ENCODE data around the gene NRL.

The NRL gene

GRCh38 chr14:24080888-24081738 is 33.6 kb downstream of the NRL start:
- Histone ChIP-seq H3K9ac (ENCODE audit: low read depth, low read length, poor library complexity) (peak overlapping the region; percentile 85), H2BK5ac (ENCODE audit: low read length) (no peak overlapping the region), H2BK120ac (ENCODE audit: low read depth, low read length) (peak overlapping the region; percentile 32), H3K4me3 (ENCODE audit: low read length in 2 of 2) (peak overlapping the region; percentile 39 to 84), H3K18ac (ENCODE audit: low read length) (peak overlapping the region; percentile 83), H3K14ac (ENCODE audit: low read length) (no peak overlapping the region), H2AK5ac (ENCODE audit: low read depth, low read length) (no peak overlapping the region), H3K4me2 (ENCODE audit: insufficient read depth, low read length, poor library complexity, severe bottlenecking) (peak overlapping the region; percentile 92), H3K4me1 (ENCODE audit: control insufficient read depth in 2 of 2, insufficient read depth in 1 of 2, low read depth in 1 of 2, low read length in 2 of 2) (peaks cover 22 to 33% of the 10 kb centered on the region in 2 donors), H4K8ac (ENCODE audit: low read depth, low read length) (no peak overlapping the region), H3K27ac (replicated peaks; ENCODE audit: low read length) (no peak overlapping the region), H3K9me3 (replicated peaks in 1 of 2; ENCODE audit: control insufficient read depth in 2 of 2, insufficient read depth in 1 of 2, low read depth in 1 of 2, low read length in 2 of 2) (peaks cover 0 to 5% of the 10 kb centered on the region in 2 donors), H4K91ac (ENCODE audit: low read depth, low read length, poor library complexity) (no peak overlapping the region), H2AFZ (ENCODE audit: low read length) (peak overlapping the region; percentile 96), H3K36me3 (replicated peaks in 1 of 2; ENCODE audit: control insufficient read depth in 2 of 2, insufficient read depth in 2 of 2, low read length in 2 of 2) (no peaks in the 10 kb centered on the region), H3K4ac (ENCODE audit: low read length) (no peak overlapping the region), H3K27me3 (ENCODE audit: control insufficient read depth in 3 of 3, insufficient read depth in 3 of 3, low read depth in 1 of 3, low read length in 3 of 3) (peaks cover 0 to 91% (median 21%) of the 10 kb centered on the region in 3 experiments), H3K23ac (ENCODE audit: low read depth, low read length, poor library complexity) (peak overlapping the region; percentile 62), H2BK12ac (ENCODE audit: low read length) (peak overlapping the region; percentile 64), H2BK15ac (ENCODE audit: low read length) (peak overlapping the region; percentile 51), H3K79me1 (ENCODE audit: low read depth, low read length) (no peaks in the 10 kb centered on the region)
- no peak for DNase-seq (ENCODE audit: low spot score)
- WGBS, 2 donors (ENCODE audit: extremely low coverage in 2 of 2, insufficient read length in 2 of 2, insufficient replicate concordance in 1 of 2) = no CpG with 5 or more reads among the region's 74 CpGs

- Histone ChIP-seq H3K79me1 (ENCODE audit: low read depth, low read length) (no peaks in the 10 kb centered on the region), H3K4me2 (ENCODE audit: insufficient read depth, low read length, poor library complexity, severe bottlenecking) (no peak overlapping the region), H3K27ac (replicated peaks; ENCODE audit: low read length) (peak overlapping the region; percentile 10), H2BK12ac (ENCODE audit: low read length) (no peak overlapping the region), H2BK15ac (ENCODE audit: low read length) (no peak overlapping the region), H4K8ac (ENCODE audit: low read depth, low read length) (no peak overlapping the region), H2BK5ac (ENCODE audit: low read length) (no peak overlapping the region), H3K4ac (ENCODE audit: low read length) (no peak overlapping the region), H3K27me3 (ENCODE audit: control insufficient read depth in 3 of 3, insufficient read depth in 3 of 3, low read depth in 1 of 3, low read length in 3 of 3) (peaks cover 0 to 88% (median 21%) of the 10 kb centered on the region in 3 experiments), H3K14ac (ENCODE audit: low read length) (peak overlapping the region; percentile 28), H3K18ac (ENCODE audit: low read length) (peak overlapping the region; percentile 13), H3K4me3 (ENCODE audit: low read length in 2 of 2) (no peak overlapping the region), H2BK120ac (ENCODE audit: low read depth, low read length) (no peak overlapping the region), H2AK5ac (ENCODE audit: low read depth, low read length) (no peak overlapping the region), H3K23ac (ENCODE audit: low read depth, low read length, poor library complexity) (no peak overlapping the region), H2AFZ (ENCODE audit: low read length) (no peak overlapping the region), H4K91ac (ENCODE audit: low read depth, low read length, poor library complexity) (no peak overlapping the region), H3K4me1 (ENCODE audit: control insufficient read depth in 2 of 2, insufficient read depth in 1 of 2, low read depth in 1 of 2, low read length in 2 of 2) (peaks cover 22 to 33% of the 10 kb centered on the region in 2 donors), H3K9ac (ENCODE audit: low read depth, low read length, poor library complexity) (no peak overlapping the region), H3K9me3 (replicated peaks in 1 of 2; ENCODE audit: control insufficient read depth in 2 of 2, insufficient read depth in 1 of 2, low read depth in 1 of 2, low read length in 2 of 2) (peaks cover 0 to 5% of the 10 kb centered on the region in 2 donors), H3K36me3 (replicated peaks in 1 of 2; ENCODE audit: control insufficient read depth in 2 of 2, insufficient read depth in 2 of 2, low read length in 2 of 2) (no peaks in the 10 kb centered on the region)
- DNase-seq (ENCODE audit: low spot score) = no peak
- no CpG with 5 or more reads among the region's 6 CpGs for WGBS, 2 donors (ENCODE audit: extremely low coverage in 2 of 2, insufficient read length in 2 of 2, insufficient replicate concordance in 1 of 2)
These were observed 34.6 kb downstream of the NRL start for GRCh38 chr14:24080142-24080530.

GRCh38 chr14:24079491-24080141 is 35.1 kb downstream of the NRL start:
- H3K9ac ChIP-seq (ENCODE audit: low read depth, low read length, poor library complexity) = no peak overlapping the region
- no peak overlapping the region for H3K18ac ChIP-seq (ENCODE audit: low read length)
- no peak overlapping the region for H3K4me3 ChIP-seq (ENCODE audit: low read length in 2 of 2)
- peak; percentile 60 for DNase-seq (ENCODE audit: low spot score)
- H3K27me3 ChIP-seq (ENCODE audit: control insufficient read depth in 3 of 3, insufficient read depth in 3 of 3, low read depth in 1 of 3, low read length in 3 of 3) = peaks cover 0 to 84% (median 21%) of the 10 kb centered on the region in 3 experiments
- H2BK120ac ChIP-seq (ENCODE audit: low read depth, low read length) = no peak overlapping the region
- no peak overlapping the region for H2BK15ac ChIP-seq (ENCODE audit: low read length)
- H2BK12ac ChIP-seq (ENCODE audit: low read length) = no peak overlapping the region
- no peak overlapping the region for H3K23ac ChIP-seq (ENCODE audit: low read depth, low read length, poor library complexity)
- H3K9me3 ChIP-seq (replicated peaks in 1 of 2; ENCODE audit: control insufficient read depth in 2 of 2, insufficient read depth in 1 of 2, low read depth in 1 of 2, low read length in 2 of 2) = peaks cover 0 to 5% of the 10 kb centered on the region in 2 donors
- H2BK5ac ChIP-seq (ENCODE audit: low read length) = no peak overlapping the region
- H3K4me2 ChIP-seq (ENCODE audit: insufficient read depth, low read length, poor library complexity, severe bottlenecking) = peak overlapping the region; percentile 19
- no peak overlapping the region for H3K14ac ChIP-seq (ENCODE audit: low read length)
- peak overlapping the region; percentile 75 for H2AFZ ChIP-seq (ENCODE audit: low read length)
- no CpG with 5 or more reads among the region's 9 CpGs for WGBS, 2 donors (ENCODE audit: extremely low coverage in 2 of 2, insufficient read length in 2 of 2, insufficient replicate concordance in 1 of 2)
- no peak overlapping the region for H4K8ac ChIP-seq (ENCODE audit: low read depth, low read length)
- H3K4me1 ChIP-seq (ENCODE audit: control insufficient read depth in 2 of 2, insufficient read depth in 1 of 2, low read depth in 1 of 2, low read length in 2 of 2) = peaks cover 22 to 33% of the 10 kb centered on the region in 2 donors
- no peak overlapping the region for H3K27ac ChIP-seq (replicated peaks; ENCODE audit: low read length)
- no peak overlapping the region for H2AK5ac ChIP-seq (ENCODE audit: low read depth, low read length)
- no peaks in the 10 kb centered on the region for H3K36me3 ChIP-seq (replicated peaks in 1 of 2; ENCODE audit: control insufficient read depth in 2 of 2, insufficient read depth in 2 of 2, low read length in 2 of 2)
- no peak overlapping the region for H4K91ac ChIP-seq (ENCODE audit: low read depth, low read length, poor library complexity)
- no peaks in the 10 kb centered on the region for H3K79me1 ChIP-seq (ENCODE audit: low read depth, low read length)
- no peak overlapping the region for H3K4ac ChIP-seq (ENCODE audit: low read length)

GRCh38 chr14:24078146-24078545 is 36.6 kb downstream of the NRL start:
- H3K4ac ChIP-seq (ENCODE audit: low read length) = no peak overlapping the region
- H2BK120ac ChIP-seq (ENCODE audit: low read depth, low read length) = no peak overlapping the region
- H3K36me3 ChIP-seq (replicated peaks in 1 of 2; ENCODE audit: control insufficient read depth in 2 of 2, insufficient read depth in 2 of 2, low read length in 2 of 2) = no peaks in the 10 kb centered on the region
- WGBS, 2 donors (ENCODE audit: extremely low coverage in 2 of 2, insufficient read length in 2 of 2, insufficient replicate concordance in 1 of 2) = no CpG with 5 or more reads among the region's 3 CpGs
- H3K27me3 ChIP-seq (ENCODE audit: control insufficient read depth in 3 of 3, insufficient read depth in 3 of 3, low read depth in 1 of 3, low read length in 3 of 3) = peaks cover 0 to 75% (median 19%) of the 10 kb centered on the region in 3 experiments
- H2BK12ac ChIP-seq (ENCODE audit: low read length) = no peak overlapping the region
- DNase-seq (ENCODE audit: low spot score) = no peak
- no peaks in the 10 kb centered on the region for H3K79me1 ChIP-seq (ENCODE audit: low read depth, low read length)
- no peak overlapping the region for H3K4me3 ChIP-seq (ENCODE audit: low read length in 2 of 2)
- peaks cover 0 to 5% of the 10 kb centered on the region in 2 donors for H3K9me3 ChIP-seq (replicated peaks in 1 of 2; ENCODE audit: control insufficient read depth in 2 of 2, insufficient read depth in 1 of 2, low read depth in 1 of 2, low read length in 2 of 2)
- H2AFZ ChIP-seq (ENCODE audit: low read length) = no peak overlapping the region
- H4K8ac ChIP-seq (ENCODE audit: low read depth, low read length) = no peak overlapping the region
- peaks cover 22 to 33% of the 10 kb centered on the region in 2 donors for H3K4me1 ChIP-seq (ENCODE audit: control insufficient read depth in 2 of 2, insufficient read depth in 1 of 2, low read depth in 1 of 2, low read length in 2 of 2)
- no peak overlapping the region for H3K23ac ChIP-seq (ENCODE audit: low read depth, low read length, poor library complexity)
- no peak overlapping the region for H4K91ac ChIP-seq (ENCODE audit: low read depth, low read length, poor library complexity)
- no peak overlapping the region for H2BK5ac ChIP-seq (ENCODE audit: low read length)
- no peak overlapping the region for H3K4me2 ChIP-seq (ENCODE audit: insufficient read depth, low read length, poor library complexity, severe bottlenecking)
- no peak overlapping the region for H2AK5ac ChIP-seq (ENCODE audit: low read depth, low read length)
- H3K18ac ChIP-seq (ENCODE audit: low read length) = no peak overlapping the region
- no peak overlapping the region for H3K27ac ChIP-seq (replicated peaks; ENCODE audit: low read length)
- no peak overlapping the region for H3K9ac ChIP-seq (ENCODE audit: low read depth, low read length, poor library complexity)
- no peak overlapping the region for H3K14ac ChIP-seq (ENCODE audit: low read length)
- no peak overlapping the region for H2BK15ac ChIP-seq (ENCODE audit: low read length)
